Measurements from ENCODE around the gene RIN3. TPM values are rescaled to one million over a fixed set of nuclear protein-coding genes. Genes with fewer than 3 reads are reported as not detected.

Gene RIN3
- total RNA-seq, 2 experiments from 2014 or later = 76.1 to 122 TPM

GRCh38 chr14:92649934-92650545 lies 136.5 kb downstream of the RIN3 start:
- Mint-ChIP-seq H3K9me3 (ENCODE audit: low read depth) (peaks cover 2% of the 10 kb centered on the region), H3K36me3 (peaks cover 39% of the 10 kb centered on the region), H3K4me3 (no peak overlapping the region), H3K27ac (peak overlapping the region; percentile 93), H3K4me1 (peaks cover 81% of the 10 kb centered on the region), H3K27me3 (no peaks in the 10 kb centered on the region)
- CTCF ChIA-PET = interaction anchor here (2.1 kb wide), 1 partner anchor 35 kb away, joined by 10 read pairs; no protein-coding TSS in a partner anchor
- ATAC-seq = no peak
- no peak for DNase-seq

- Mint-ChIP-seq H3K4me3 (no peak overlapping the region), H3K27me3 (no peaks in the 10 kb centered on the region), H3K4me1 (peaks cover 83% of the 10 kb centered on the region), H3K27ac (peak overlapping the region; percentile 93), H3K36me3 (peaks cover 39% of the 10 kb centered on the region), H3K9me3 (ENCODE audit: low read depth) (no peaks in the 10 kb centered on the region)
- CTCF ChIA-PET = interaction anchor here (0.7 to 2.1 kb wide), 4 partner anchors 30 to 73 kb away, joined by 3 to 10 read pairs (median 4); no protein-coding TSS in a partner anchor
- no peak for DNase-seq
- ATAC-seq = peak; percentile 10
These were observed 137.1 kb downstream of the RIN3 start for GRCh38 chr14:92650581-92651105.

- Mint-ChIP-seq H3K9me3 (ENCODE audit: low read depth) (no peaks in the 10 kb centered on the region), H3K4me1 (peaks cover 83% of the 10 kb centered on the region)
- ATAC-seq = peak; percentile 90
These were observed 137.7 kb downstream of the RIN3 start for GRCh38 chr14:92651106-92651757.

GRCh38 chr14:92651758-92652406 lies 138.3 kb downstream of the RIN3 start:
- Mint-ChIP-seq H3K4me3 (peak overlapping the region; percentile 75), H3K36me3 (peaks cover 40% of the 10 kb centered on the region), H3K4me1 (peaks cover 81% of the 10 kb centered on the region), H3K9me3 (ENCODE audit: low read depth) (no peaks in the 10 kb centered on the region), H3K27me3 (no peaks in the 10 kb centered on the region), H3K27ac (peak overlapping the region; percentile 93)
- CTCF ChIA-PET = interaction anchor here (1.1 to 2.1 kb wide), 8 partner anchors 9 to 74 kb away, joined by 3 to 10 read pairs (median 4); no protein-coding TSS in a partner anchor
- DNase-seq (no peak), ATAC-seq (no peak)

More at GRCh38 chr14:92651106-92651757, 137.7 kb downstream of the RIN3 start:
- DNase-seq = peak; percentile 94
- Mint-ChIP-seq H3K36me3 (peaks cover 39% of the 10 kb centered on the region), H3K27ac (peak overlapping the region; percentile 93), H3K4me3 (peak overlapping the region; percentile 75), H3K27me3 (no peaks in the 10 kb centered on the region)
- CTCF ChIA-PET = interaction anchor here (0.7 to 2.1 kb wide), 8 partner anchors 8 to 74 kb away, joined by 3 to 10 read pairs (median 4); no protein-coding TSS in a partner anchor

- CTCF ChIA-PET = interaction anchor here (0.8 to 1.8 kb wide), 7 partner anchors 9 to 64 kb away, joined by 3 to 6 read pairs (median 3); no protein-coding TSS in a partner anchor
- Mint-ChIP-seq H3K4me1 (peaks cover 74% of the 10 kb centered on the region), H3K36me3 (peaks cover 40% of the 10 kb centered on the region), H3K9me3 (ENCODE audit: low read depth) (no peaks in the 10 kb centered on the region), H3K4me3 (peak overlapping the region; percentile 75), H3K27ac (peak overlapping the region; percentile 93), H3K27me3 (no peaks in the 10 kb centered on the region)
- DNase-seq (no peak), ATAC-seq (no peak)
These were observed 139.0 kb downstream of the RIN3 start for GRCh38 chr14:92652413-92653151.

GRCh38 chr14:92653162-92653651 lies 139.6 kb downstream of the RIN3 start:
- DNase-seq (no peak), ATAC-seq (no peak)
- H3K27ac Mint-ChIP-seq = peak overlapping the region; percentile 74
- H3K9me3 Mint-ChIP-seq (ENCODE audit: low read depth) = no peaks in the 10 kb centered on the region
- H3K36me3 Mint-ChIP-seq = peaks cover 40% of the 10 kb centered on the region
- no peaks in the 10 kb centered on the region for H3K27me3 Mint-ChIP-seq
- peak overlapping the region; percentile 75 for H3K4me3 Mint-ChIP-seq
- CTCF ChIA-PET = interaction anchor here (0.8 to 1.8 kb wide), 6 partner anchors 10 to 65 kb away, joined by 3 to 4 read pairs (median 3); no protein-coding TSS in a partner anchor
- peaks cover 72% of the 10 kb centered on the region for H3K4me1 Mint-ChIP-seq

GRCh38 chr14:92654239-92654901 lies 140.8 kb downstream of the RIN3 start:
- Mint-ChIP-seq H3K27ac (peak overlapping the region; percentile 22), H3K27me3 (no peaks in the 10 kb centered on the region), H3K4me1 (peaks cover 65% of the 10 kb centered on the region), H3K9me3 (ENCODE audit: low read depth) (no peaks in the 10 kb centered on the region), H3K4me3 (no peak overlapping the region), H3K36me3 (peaks cover 43% of the 10 kb centered on the region)
- CTCF ChIA-PET = interaction anchor here (1.0 kb wide), 1 partner anchor 23 kb away, joined by 3 read pairs; no protein-coding TSS in a partner anchor
- DNase-seq = no peak
- no peak for ATAC-seq

- Mint-ChIP-seq H3K4me1 (peaks cover 55% of the 10 kb centered on the region), H3K36me3 (peaks cover 55% of the 10 kb centered on the region), H3K27ac (peak overlapping the region; percentile 34), H3K9me3 (ENCODE audit: low read depth) (no peaks in the 10 kb centered on the region), H3K27me3 (no peaks in the 10 kb centered on the region), H3K4me3 (no peak overlapping the region)
- CTCF ChIA-PET = no interaction called here
- DNase-seq = no peak
- no peak for ATAC-seq
These were observed 142.0 kb downstream of the RIN3 start for GRCh38 chr14:92655419-92656201.

GRCh38 chr14:92656306-92657081 lies 142.9 kb downstream of the RIN3 start:
- Mint-ChIP-seq H3K9me3 (ENCODE audit: low read depth) (no peaks in the 10 kb centered on the region), H3K27ac (peak overlapping the region; percentile 8), H3K4me3 (no peak overlapping the region), H3K4me1 (peaks cover 46% of the 10 kb centered on the region), H3K27me3 (no peaks in the 10 kb centered on the region), H3K36me3 (peaks cover 56% of the 10 kb centered on the region)
- DNase-seq = no peak
- CTCF ChIA-PET = interaction anchor here (0.8 kb wide), 1 partner anchor 41 kb away, joined by 3 read pairs; no protein-coding TSS in a partner anchor
- no peak for ATAC-seq

- no peaks in the 10 kb centered on the region for H3K27me3 Mint-ChIP-seq
- no peak overlapping the region for H3K4me3 Mint-ChIP-seq
- no peak overlapping the region for H3K27ac Mint-ChIP-seq
- DNase-seq (no peak), ATAC-seq (no peak)
- peaks cover 35% of the 10 kb centered on the region for H3K4me1 Mint-ChIP-seq
- H3K36me3 Mint-ChIP-seq = peaks cover 59% of the 10 kb centered on the region
- CTCF ChIA-PET = interaction anchor here (0.6 kb wide), 1 partner anchor 99 kb away, joined by 3 read pairs; no protein-coding TSS in a partner anchor
- no peaks in the 10 kb centered on the region for H3K9me3 Mint-ChIP-seq (ENCODE audit: low read depth)
These were observed 144.0 kb downstream of the RIN3 start for GRCh38 chr14:92657457-92658142.
